HepG2 (cell line): ENCODE data around the gene TXLNA. TPM values are rescaled to one million over a fixed set of nuclear protein-coding genes. Genes with fewer than 3 reads are reported as not detected.

Experiments used
- DBP ChIP-seq: sonication (generic); formaldehyde crosslinking; IDR thresholded peaks from 2 replicates; pipeline ENCODE4 v1.4.0; 2020; ENCODE audit warnings: missing genetic modification reagents; ENCODE audit errors: not compliant biosample characterization
- GABPB1 ChIP-seq: IDR thresholded peaks from 2 replicates; pipeline ENCODE4 v1.6.1; 2016; ENCODE audit warnings: mild to moderate bottlenecking, missing genetic modification reagents, moderate library complexity, missing compliant biosample characterization
- GPBP1L1 ChIP-seq: sonication (generic); formaldehyde crosslinking; IDR thresholded peaks from 2 replicates; pipeline ENCODE4 v1.5.0; 2020; ENCODE audit warnings: mild to moderate bottlenecking, missing genetic modification reagents
- KDM5B ChIP-seq: sonication (generic); formaldehyde crosslinking; IDR thresholded peaks from 2 replicates; pipeline ENCODE4 v1.4.0; 2020; ENCODE audit warnings: missing genetic modification reagents, mild to moderate bottlenecking, borderline replicate concordance
- MTERF4 ChIP-seq: sonication (generic); formaldehyde crosslinking; IDR thresholded peaks from 2 replicates; pipeline ENCODE4 v1.8.0; 2023; ENCODE audit warnings: mild to moderate bottlenecking, missing genetic modification reagents
- RAD21 ChIP-seq: fragments of 450-650 bp; formaldehyde crosslinking; IDR thresholded peaks from 2 replicates; pipeline ENCODE4 v1.5.0; 2020; ENCODE audit warnings: mild to moderate bottlenecking
- RBM22 ChIP-seq: fragments of 200-400 bp; formaldehyde crosslinking; optimal IDR thresholded peaks from 2 replicates; pipeline ENCODE3; 2017; ENCODE audit warnings: mild to moderate bottlenecking, low read length, moderate library complexity
- RERE ChIP-seq: IDR thresholded peaks from 2 replicates; pipeline ENCODE4 v1.6.1; 2016; ENCODE audit warnings: low read depth, missing genetic modification reagents, missing compliant biosample characterization
- SCMH1 ChIP-seq: sonication (generic); formaldehyde crosslinking; IDR thresholded peaks from 2 replicates; pipeline ENCODE4 v1.9.0; 2021; ENCODE audit warnings: missing genetic modification reagents, mild to moderate bottlenecking, borderline replicate concordance
- TBX2 ChIP-seq: sonication (generic); formaldehyde crosslinking; IDR thresholded peaks from 2 replicates; pipeline ENCODE4 v1.5.0; 2020; ENCODE audit warnings: missing genetic modification reagents, mild to moderate bottlenecking, borderline replicate concordance
- TEF ChIP-seq: sonication (generic); formaldehyde crosslinking; IDR thresholded peaks from 2 replicates; pipeline ENCODE4 v1.5.0; 2020; ENCODE audit warnings: missing genetic modification reagents
- TOPORS ChIP-seq: sonication (generic); formaldehyde crosslinking; IDR thresholded peaks from 2 replicates; pipeline ENCODE4 v1.8.0; 2023; ENCODE audit warnings: mild to moderate bottlenecking, missing genetic modification reagents
- ZBED4 ChIP-seq: sonication (generic); formaldehyde crosslinking; IDR thresholded peaks from 2 replicates; pipeline ENCODE4 v1.4.0; 2020; ENCODE audit warnings: missing genetic modification reagents, borderline replicate concordance
- ZNF251 ChIP-seq: sonication (generic); formaldehyde crosslinking; IDR thresholded peaks from 2 replicates; pipeline ENCODE4 v1.9.0; 2021; ENCODE audit warnings: mild to moderate bottlenecking, missing genetic modification reagents
- polyA plus RNA-seq, 8 experiments: library from polyadenylated mRNA; depleted of rRNA in 3 of 8; stranded (reverse) in 7 of 8; unstranded in 1 of 8; fragments of >200 nt; fragmentation: Illumina TruSeq in 4 of 8; extraction: Trizol in 4 of 8; gene quantifications; 2 replicates each; pipeline versions ENCODE4 v1.2.1 to v1.2.3, GENCODE V29; 2011 to 2016; ENCODE audit warnings: low read depth in 4 of 8, missing spikeins in 1 of 8, mixed read lengths in 1 of 8; ENCODE audit not compliant: insufficient read depth in 1 of 8
- total RNA-seq, 5 experiments: library from RNA; depleted of rRNA; stranded (reverse); fragments of >200 nt; fragmentation: Illumina TruSeq; extraction: Trizol; gene quantifications; 2 replicates each; pipeline ENCODE4 v1.2.3, GENCODE V29; 2016; ENCODE audit warnings: low read depth in 1 of 5

TXLNA gene
- total and polyA plus RNA-seq, 2 of the 13 experiments (the other 11 are each of a cell fraction or from before 2014, with no cell fraction given): 29.6 to 67.8 TPM

- TF ChIP-seq ZBED4 (CRISPR knock-in tag): no peak; the same call in 1 of the 2 replicates
- TF ChIP-seq GABPB1 (CRISPR knock-in tag): peak; percentile 94
- TF ChIP-seq RERE (CRISPR knock-in tag): no peak
- TF ChIP-seq TBX2 (CRISPR knock-in tag): peak; percentile 88
- TF ChIP-seq RAD21 (CRISPR knock-in tag): 0 out of 2 replicates have a peak, but pooled peaks have one; percentile 14
- TF ChIP-seq TEF (CRISPR knock-in tag): no peak
- peak; percentile 95 for TF ChIP-seq KDM5B (CRISPR knock-in tag)
- no peak for TF ChIP-seq DBP (CRISPR knock-in tag)
- TF ChIP-seq MTERF4 (CRISPR knock-in tag): peak; percentile 95
- TF ChIP-seq ZNF251: no peak
- peak; percentile 77 for TF ChIP-seq TOPORS (CRISPR knock-in tag)
- TF ChIP-seq GPBP1L1 (CRISPR knock-in tag): no peak
- TF ChIP-seq RBM22: no peak
- no peak for TF ChIP-seq SCMH1
Measured at GRCh38 chr1:32179443-32180185, at the start of gene TXLNA (continued).
